ENCODE results near the gene MTAP.

DNA sequence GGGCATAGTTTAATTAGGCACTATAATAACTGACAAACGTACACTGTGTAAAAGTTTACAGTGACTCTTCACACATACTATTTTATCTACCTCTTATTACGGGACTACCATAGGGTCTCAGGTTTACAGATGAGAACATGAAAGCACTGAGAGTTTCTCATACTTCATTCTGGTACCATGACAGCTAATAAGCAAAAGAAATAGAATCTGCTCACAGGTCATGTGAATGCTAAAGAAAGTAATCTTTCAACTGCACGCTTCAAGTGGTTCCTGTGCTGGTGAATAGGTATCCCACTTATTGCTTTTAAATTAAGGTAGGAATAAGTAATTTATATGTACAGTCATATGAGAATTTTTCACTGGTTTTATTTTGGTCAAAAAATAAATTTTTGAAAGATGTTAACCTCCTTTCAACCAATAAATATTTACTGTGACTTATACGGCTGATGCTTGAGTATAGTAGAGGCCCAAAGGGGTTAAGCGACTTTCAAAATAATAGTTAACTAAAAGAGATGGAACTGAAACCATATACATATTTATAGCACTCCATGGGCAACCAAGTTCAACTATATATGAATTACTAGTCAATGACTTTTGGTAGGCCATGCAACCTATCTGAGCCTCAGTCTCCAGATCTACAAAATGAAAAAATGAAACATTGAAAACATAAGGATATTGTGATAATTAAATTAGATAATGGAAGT, 183.7 kb downstream of the MTAP start:
- TF ChIP-seq CTCF (conservative IDR thresholded peaks at IDR 0.05; ENCODE audit: low read length) (no peak), EZH2phosphoT487 (IDR thresholded peaks at IDR 0.05; ENCODE audit: borderline replicate concordance) (no peak)
